ENCODE results near the gene SLC23A2.
A peak's percentile ranks its signal among the peaks of the same experiment; 100 is the strongest.
"Not testable (repeated sequence)": the region's sequence is repeated elsewhere in the genome, so short reads cannot be mapped to it uniquely, and the experiment has no call there.

Gene SLC23A2

GRCh38 chr20:4978050-4978918 is 23.0 kb downstream of the SLC23A2 start:
- H3K4me3 ChIP-seq (ENCODE audit: low read depth, low read length), result no peak overlapping the region
- H3K27me3 ChIP-seq (replicated peaks), result no peaks in the 10 kb centered on the region
- in situ Hi-C loops (cut with HindIII; ENCODE audit: low pct_ligation_motif_present, low sequenced_read_pairs), result no loop called here
- no peaks in the 10 kb centered on the region for H3K36me3 ChIP-seq (replicated peaks)
- no peak for TF ChIP-seq CTCF (IDR thresholded peaks at IDR 0.05; ENCODE audit: low read depth, low read length, missing control alignments)
- no peak overlapping the region for H3K27ac ChIP-seq
- DNase-seq, result no peak

- H3K27ac ChIP-seq; H3K4me3 ChIP-seq (ENCODE audit: low read depth, low read length); H3K36me3 ChIP-seq (replicated peaks); H3K27me3 ChIP-seq (replicated peaks); DNase-seq; in situ Hi-C loops (cut with HindIII; ENCODE audit: low pct_ligation_motif_present, low sequenced_read_pairs): not testable (repeated sequence)
Observed at GRCh38 chr20:4976014-4976413, 25.3 kb downstream of the SLC23A2 start.

- peak overlapping the region; percentile 39 for H3K4me3 ChIP-seq (ENCODE audit: low read depth, low read length)
- H3K36me3 ChIP-seq (replicated peaks), result no peaks in the 10 kb centered on the region
- peak overlapping the region; percentile 70 for H3K27ac ChIP-seq
- in situ Hi-C loops (cut with HindIII; ENCODE audit: low pct_ligation_motif_present, low sequenced_read_pairs), result no loop called here
- TF ChIP-seq CTCF (IDR thresholded peaks at IDR 0.05; ENCODE audit: low read depth, low read length, missing control alignments), result no peak
- DNase-seq, result peak; percentile 80
- no peaks in the 10 kb centered on the region for H3K27me3 ChIP-seq (replicated peaks)
Observed at GRCh38 chr20:4973330-4974097, 27.8 kb downstream of the SLC23A2 start.

- Histone ChIP-seq H3K36me3 (replicated peaks) (peaks cover 4% of the 10 kb centered on the region), H3K4me3 (ENCODE audit: low read depth, low read length) (no peak overlapping the region), H3K27ac (peak overlapping the region; percentile 70), H3K27me3 (replicated peaks) (no peaks in the 10 kb centered on the region)
- no peak for DNase-seq
- TF ChIP-seq CTCF (IDR thresholded peaks at IDR 0.05; ENCODE audit: low read depth, low read length, missing control alignments), result no peak
- in situ Hi-C loops (cut with HindIII; ENCODE audit: low pct_ligation_motif_present, low sequenced_read_pairs), result no loop called here
Observed at GRCh38 chr20:4972506-4973251, 28.6 kb downstream of the SLC23A2 start.

- DNase-seq, result no peak
- H3K27me3 ChIP-seq (replicated peaks), result no peaks in the 10 kb centered on the region
- H3K4me3 ChIP-seq (ENCODE audit: low read depth, low read length), result no peak overlapping the region
- H3K27ac ChIP-seq, result no peak overlapping the region
- no peak for TF ChIP-seq CTCF (IDR thresholded peaks at IDR 0.05; ENCODE audit: low read depth, low read length, missing control alignments)
- H3K36me3 ChIP-seq (replicated peaks), result peaks cover 4% of the 10 kb centered on the region
- in situ Hi-C loops (cut with HindIII; ENCODE audit: low pct_ligation_motif_present, low sequenced_read_pairs), result no loop called here
Observed at GRCh38 chr20:4971064-4971463, 30.2 kb downstream of the SLC23A2 start.
